Measurements from ENCODE around the gene NAXE. TPM values are rescaled to one million over a fixed set of nuclear protein-coding genes. Genes with fewer than 3 reads are reported as not detected.

NAXE gene
- total RNA-seq, 2 donors from 2014 or later, result 118 to 188 TPM

- peaks cover 28% of the 10 kb centered on the region for H3K27me3 ChIP-seq (replicated peaks; ENCODE audit: insufficient read depth)
- TF ChIP-seq CTCF (IDR thresholded peaks at IDR 0.05) (no peak), POLR2AphosphoS5 (IDR thresholded peaks at IDR 0.05) (no peak), POLR2A (IDR thresholded peaks at IDR 0.05) (no peak)
- intact Hi-C loops (cut with DNase I), result no loop called here
- no peak overlapping the region for H3K4me3 ChIP-seq
- DNase-seq (ENCODE audit: low spot score), result no peak
- H3K9me3 ChIP-seq, result no peaks in the 10 kb centered on the region
- H3K36me3 ChIP-seq, result no peaks in the 10 kb centered on the region
- H3K4me1 ChIP-seq (replicated peaks), result no peaks in the 10 kb centered on the region
- H3K27ac ChIP-seq, result no peak overlapping the region
- WGBS, result 71% methylated on average over 6 of the region's 7 CpGs
Observed at GRCh38 chr1:156643049-156643777, 51.6 kb downstream of the NAXE start.

DNA sequence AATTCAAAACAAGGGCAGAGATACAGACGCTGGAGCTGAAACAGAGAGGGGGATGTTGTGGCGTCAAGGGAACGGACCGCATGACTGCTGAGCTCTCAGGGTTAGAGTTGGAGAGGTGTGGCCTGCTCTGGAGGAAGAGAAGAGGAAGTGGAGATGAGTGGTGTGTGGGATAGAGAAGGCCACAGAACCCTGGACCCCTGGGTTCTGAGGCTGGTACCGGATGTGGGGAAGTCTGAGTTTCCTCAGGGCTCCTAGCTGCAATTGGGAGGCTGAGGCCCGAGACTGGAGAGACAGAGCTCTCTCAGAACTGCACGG, 52.2 kb downstream of the NAXE start:
- Histone ChIP-seq H3K36me3 (no peaks in the 10 kb centered on the region), H3K4me3 (no peak overlapping the region), H3K9me3 (no peaks in the 10 kb centered on the region), H3K4me1 (replicated peaks) (no peaks in the 10 kb centered on the region), H3K27me3 (replicated peaks; ENCODE audit: insufficient read depth) (peaks cover 26% of the 10 kb centered on the region), H3K27ac (no peak overlapping the region)
- no peak for TF ChIP-seq CTCF (IDR thresholded peaks at IDR 0.05)
- TF ChIP-seq POLR2A (IDR thresholded peaks at IDR 0.05), result no peak
- no peak for TF ChIP-seq POLR2AphosphoS5 (IDR thresholded peaks at IDR 0.05)
- DNase-seq (ENCODE audit: low spot score), result no peak
- intact Hi-C loops (cut with DNase I), result no loop called here
- WGBS, result 82% methylated on average over 7 of the region's 7 CpGs

Other genes with a start within 250 kb of the NAXE start
- under 1 TPM in 1 of 2 donors, not detected in 1; 0.85 TPM for gene RHBG, start 222.6 kb upstream of the NAXE start, total RNA-seq
- 100 to 1,000 TPM in 1 of 2 donors, 10 to 100 TPM in 1; 52.1 to 128 TPM for gene MEF2D, start 91.0 kb upstream of the NAXE start, total RNA-seq
- gene IQGAP3, start 19.2 kb upstream of the NAXE start, total RNA-seq, result 1 to 10 TPM; 1.5 to 3.0 TPM
- gene TTC24, start 12.1 kb upstream of the NAXE start, total RNA-seq, result not detected
- gene GPATCH4, start 9.7 kb downstream of the NAXE start, total RNA-seq, result 10 to 100 TPM; 20.9 to 27.5 TPM
- gene HAPLN2, start 27.6 kb downstream of the NAXE start, total RNA-seq, result 10 to 100 TPM in 1 of 2 donors, 1 to 10 TPM in 1; 6.1 to 10.2 TPM
- gene BCAN, start 50.3 kb downstream of the NAXE start, total RNA-seq, result 1 to 10 TPM in 1 of 2 donors, not detected in 1; 4.9 TPM
- 10 to 100 TPM; 11.2 to 33.4 TPM for gene NES, start 85.6 kb downstream of the NAXE start, total RNA-seq
- 10 to 100 TPM; 27.3 to 30.8 TPM for gene CRABP2, start 113.8 kb downstream of the NAXE start, total RNA-seq
- 10 to 100 TPM; 62.0 to 69.5 TPM for gene METTL25B, start 136.7 kb downstream of the NAXE start, total RNA-seq
- gene ISG20L2, start 137.0 kb downstream of the NAXE start, total RNA-seq, result 10 to 100 TPM; 19.4 to 34.4 TPM
- 10 to 100 TPM; 55.0 to 67.1 TPM for gene MRPL24, start 149.3 kb downstream of the NAXE start, total RNA-seq
- 100 to 1,000 TPM; 124 to 156 TPM for gene HDGF, start 159.9 kb downstream of the NAXE start, total RNA-seq
- 10 to 100 TPM; 33.0 to 61.5 TPM for gene PRCC, start 175.8 kb downstream of the NAXE start, total RNA-seq
- gene SH2D2A, start 225.1 kb downstream of the NAXE start, total RNA-seq, result under 1 TPM in 1 of 2 donors, not detected in 1; 0.80 TPM